ENCODE measurements around the gene JAKMIP3.
A peak's percentile ranks its signal among the peaks of the same experiment; 100 is the strongest.

JAKMIP3 gene

GRCh38 chr10:132044803-132045202 lies 20.9 kb upstream of the JAKMIP3 start:
- DNase-seq = no peak

GRCh38 chr10:132045324-132045723 lies 20.4 kb upstream of the JAKMIP3 start:
- no peak for DNase-seq

- DNase-seq = no peak
These were observed 18.0 kb upstream of the JAKMIP3 start for GRCh38 chr10:132047575-132048293.

- peak; percentile 19 for DNase-seq
These were observed 17.5 kb upstream of the JAKMIP3 start for GRCh38 chr10:132048294-132048667.

GRCh38 chr10:132050191-132050590 lies 15.6 kb upstream of the JAKMIP3 start:
- DNase-seq = no peak

GRCh38 chr10:132052124-132052523 lies 13.6 kb upstream of the JAKMIP3 start:
- DNase-seq = no peak

- no peak for DNase-seq
These were observed 11.2 kb upstream of the JAKMIP3 start for GRCh38 chr10:132054564-132054963.

- DNase-seq = no peak
These were observed 10.1 kb upstream of the JAKMIP3 start for GRCh38 chr10:132055616-132056015.

- no peak for DNase-seq
These were observed 9.1 kb upstream of the JAKMIP3 start for GRCh38 chr10:132056663-132057062.

- DNase-seq = no peak
These were observed 8.5 kb upstream of the JAKMIP3 start for GRCh38 chr10:132057191-132057681.

GRCh38 chr10:132058111-132058745 lies 7.5 kb upstream of the JAKMIP3 start:
- DNase-seq = no peak

GRCh38 chr10:132058793-132059759 lies 6.7 kb upstream of the JAKMIP3 start:
- no peak for DNase-seq

- no peak for DNase-seq
These were observed 5.8 kb upstream of the JAKMIP3 start for GRCh38 chr10:132059760-132060508.

GRCh38 chr10:132061030-132061429 lies 4.7 kb upstream of the JAKMIP3 start:
- no peak for DNase-seq

- DNase-seq = no peak
These were observed 4.3 kb upstream of the JAKMIP3 start for GRCh38 chr10:132061465-132061864.

GRCh38 chr10:132062116-132062515 lies 3.6 kb upstream of the JAKMIP3 start:
- DNase-seq = no peak

- no peak for DNase-seq
These were observed 2.9 kb upstream of the JAKMIP3 start for GRCh38 chr10:132062641-132063390.

- no peak for DNase-seq
These were observed 2.3 kb upstream of the JAKMIP3 start for GRCh38 chr10:132063432-132063831.

GRCh38 chr10:132064082-132064755 lies 1.5 kb upstream of the JAKMIP3 start:
- no peak for DNase-seq

- no peak for DNase-seq
These were observed 842 bp upstream of the JAKMIP3 start for GRCh38 chr10:132064771-132065437.

- DNase-seq = no peak
These were observed 440 bp downstream of the JAKMIP3 start for GRCh38 chr10:132066186-132066585.
